GM19035 (cell line): ENCODE data around the gene CELSR1.
A peak's percentile ranks its signal among the peaks of the same experiment; 100 is the strongest.

Experiments
- ATAC-seq: cut with Tn5 transposase; IDR thresholded peaks from one replicate; pipeline ENCODE4 v1.9.1; 2021; ENCODE audit not compliant: unreplicated experiment

CELSR1 gene

DNA sequence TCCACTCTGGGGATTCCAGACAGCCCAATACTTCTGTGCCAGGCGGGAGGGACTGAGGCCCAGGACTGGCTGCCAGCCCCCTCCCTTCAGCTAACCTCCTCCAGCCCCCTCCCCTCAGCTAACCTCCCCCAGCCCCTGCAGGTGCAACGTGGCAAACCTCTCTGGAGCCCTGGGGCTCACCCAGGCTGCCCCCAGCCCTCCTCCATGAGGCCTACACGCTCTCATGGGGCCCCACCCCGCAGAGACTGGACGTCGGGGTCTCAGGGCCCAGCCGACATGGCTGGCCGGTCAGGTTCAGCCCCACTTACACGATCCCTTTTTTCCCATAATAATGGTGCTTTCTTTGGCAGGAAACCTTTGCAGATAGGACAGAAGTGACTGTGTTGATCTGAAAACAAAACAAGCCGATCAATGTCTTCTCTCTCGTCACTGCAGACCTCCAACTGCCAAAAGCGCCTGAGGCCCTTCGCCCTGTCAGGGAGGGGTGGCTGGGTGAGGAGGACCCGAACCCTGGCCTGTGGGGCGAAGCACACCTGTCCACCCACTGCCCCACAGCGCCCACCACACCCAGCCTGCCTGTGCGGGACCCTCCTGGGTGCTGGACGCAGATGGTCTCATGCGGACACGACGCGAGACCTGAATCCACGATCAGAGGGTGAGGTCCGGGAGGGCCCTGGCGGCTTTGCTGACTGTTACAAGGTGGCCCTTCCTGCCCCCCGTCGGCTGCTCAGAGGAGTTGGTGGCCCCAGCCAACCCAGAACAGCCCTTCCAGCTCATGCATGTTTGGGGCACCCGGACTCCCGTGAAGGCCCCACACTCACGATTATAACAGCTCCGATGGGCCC lies 168.3 kb downstream of the CELSR1 start:
- ATAC-seq = no peak

DNA sequence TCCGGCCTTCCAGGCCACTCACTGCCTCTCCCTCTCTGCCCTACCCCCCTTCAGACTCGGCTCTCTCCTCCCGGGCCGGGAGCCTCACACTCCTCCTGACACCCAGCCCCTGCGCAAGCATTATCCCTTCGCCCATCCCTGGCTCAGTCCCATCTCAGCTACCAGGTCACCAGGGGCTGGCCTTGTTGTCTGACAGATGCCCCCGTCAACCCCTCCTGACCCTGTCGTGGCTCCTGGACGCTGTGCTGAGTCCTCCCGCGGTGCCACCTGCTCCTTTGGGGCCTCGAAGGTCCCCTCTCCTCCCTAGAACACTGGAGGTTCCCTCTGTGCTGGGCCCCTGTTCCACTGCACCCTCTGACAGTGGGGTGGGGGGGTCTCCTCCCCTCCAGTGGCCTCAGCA lies 169.0 kb downstream of the CELSR1 start:
- no peak for ATAC-seq

DNA sequence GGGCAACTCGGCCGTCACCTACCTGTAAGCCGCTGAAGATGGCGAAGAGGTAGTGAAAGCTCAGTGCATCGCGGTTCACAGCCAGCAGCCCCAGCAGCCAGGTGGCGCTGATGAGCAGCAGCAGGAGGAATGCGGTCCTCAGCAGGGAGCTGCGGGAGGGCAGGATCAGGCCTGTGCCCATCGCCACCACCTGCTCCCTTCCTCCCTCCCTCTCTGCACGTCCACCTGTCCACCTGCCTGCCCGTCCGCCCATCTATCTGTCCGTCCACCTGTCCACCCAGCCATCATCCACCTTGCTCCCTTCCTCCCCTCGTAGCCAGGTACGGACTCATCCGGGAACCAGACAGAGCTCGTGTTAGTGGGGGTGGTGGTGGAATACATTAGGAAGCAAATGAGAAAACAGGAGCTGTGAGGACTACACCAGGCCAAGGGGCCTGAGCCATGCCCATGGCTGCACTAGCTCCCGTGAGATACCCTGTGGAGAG lies 169.7 kb downstream of the CELSR1 start:
- ATAC-seq = peak; percentile 46

DNA sequence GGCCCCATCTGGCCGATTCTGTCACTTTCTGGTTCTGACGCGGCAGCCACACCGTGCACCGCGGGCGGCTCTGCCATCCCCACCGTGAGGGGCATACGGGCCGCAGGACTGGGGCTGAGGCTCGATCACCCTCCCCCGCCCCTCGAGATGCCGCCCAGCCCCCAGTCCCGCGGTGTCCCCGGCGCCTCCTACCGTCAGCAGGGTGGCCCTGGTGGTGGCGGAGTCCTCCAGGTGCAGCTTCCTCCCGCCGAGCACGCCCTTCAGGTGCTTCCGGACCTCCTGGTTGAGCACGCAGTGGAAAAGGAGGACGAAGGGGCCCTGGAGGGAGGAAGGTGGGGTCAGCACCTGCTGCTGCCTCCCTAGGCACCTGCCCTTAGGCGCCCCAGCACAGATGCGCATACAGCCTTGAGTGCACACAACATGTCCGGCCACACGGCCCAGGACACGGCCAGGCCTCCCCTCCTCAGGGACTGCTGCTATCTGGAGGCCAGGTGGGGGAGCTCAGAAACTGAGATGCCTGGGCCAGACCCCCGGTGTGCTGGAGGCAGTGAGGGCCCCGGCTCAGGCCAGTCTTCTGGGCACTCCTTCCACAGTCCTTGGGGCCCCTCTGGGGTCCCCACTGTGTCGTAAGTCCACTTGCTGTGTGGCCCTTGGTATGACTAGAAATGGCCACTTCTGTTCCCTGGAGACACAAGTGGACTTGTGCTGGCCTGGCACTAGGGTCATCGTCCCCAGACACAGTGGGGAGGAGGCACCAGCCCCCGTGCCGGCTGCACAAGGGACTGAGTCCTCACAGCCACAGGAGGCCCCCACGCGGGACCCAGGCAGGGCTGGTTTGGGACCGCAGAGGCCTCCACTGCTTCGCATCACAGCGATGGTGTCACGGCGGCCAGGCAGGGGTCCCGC lies 170.4 kb downstream of the CELSR1 start:
- ATAC-seq = no peak

DNA sequence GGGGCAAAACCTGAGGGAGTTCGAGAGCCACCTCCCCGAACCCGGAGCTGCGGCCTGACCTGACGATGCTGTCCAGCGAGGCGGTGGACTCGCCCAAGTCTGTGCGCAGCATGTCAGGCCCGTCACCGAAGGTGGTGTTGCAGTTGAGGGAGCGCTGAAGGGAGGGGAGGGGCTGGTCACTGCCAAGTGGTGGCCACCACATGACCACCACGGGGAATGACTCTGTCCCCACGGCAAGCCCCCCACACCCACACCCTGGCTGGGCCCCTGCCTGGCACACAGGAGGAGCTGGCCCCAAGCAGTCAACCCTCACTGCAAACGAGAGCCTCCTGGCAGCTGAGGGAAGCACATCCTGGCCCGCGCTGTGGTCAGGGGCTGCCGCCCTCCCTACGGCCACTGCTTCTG lies 171.1 kb downstream of the CELSR1 start:
- ATAC-seq = no peak

DNA sequence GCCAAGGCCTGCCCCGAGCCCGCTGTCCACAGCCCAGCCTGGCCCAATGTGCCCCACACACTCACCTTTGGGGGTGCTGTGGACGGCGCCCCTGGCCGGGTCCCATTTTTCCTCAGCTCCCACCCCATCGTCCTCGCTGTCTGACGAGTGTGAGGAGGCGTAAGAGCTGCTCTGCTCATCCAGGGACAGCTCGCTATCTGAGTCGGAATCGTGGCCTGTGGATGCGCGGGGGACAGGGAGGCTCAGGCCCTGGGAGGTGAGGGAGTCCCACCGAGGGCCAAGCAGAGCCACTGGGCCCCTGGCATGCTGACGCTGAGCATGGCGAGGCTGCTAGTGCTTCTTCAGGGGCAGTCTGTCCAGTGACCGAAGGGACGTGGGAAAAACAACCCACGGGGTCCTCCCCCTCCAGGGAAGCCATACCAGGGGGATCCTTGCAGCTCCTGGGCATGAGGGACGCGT lies 172.2 kb downstream of the CELSR1 start:
- no peak for ATAC-seq

DNA sequence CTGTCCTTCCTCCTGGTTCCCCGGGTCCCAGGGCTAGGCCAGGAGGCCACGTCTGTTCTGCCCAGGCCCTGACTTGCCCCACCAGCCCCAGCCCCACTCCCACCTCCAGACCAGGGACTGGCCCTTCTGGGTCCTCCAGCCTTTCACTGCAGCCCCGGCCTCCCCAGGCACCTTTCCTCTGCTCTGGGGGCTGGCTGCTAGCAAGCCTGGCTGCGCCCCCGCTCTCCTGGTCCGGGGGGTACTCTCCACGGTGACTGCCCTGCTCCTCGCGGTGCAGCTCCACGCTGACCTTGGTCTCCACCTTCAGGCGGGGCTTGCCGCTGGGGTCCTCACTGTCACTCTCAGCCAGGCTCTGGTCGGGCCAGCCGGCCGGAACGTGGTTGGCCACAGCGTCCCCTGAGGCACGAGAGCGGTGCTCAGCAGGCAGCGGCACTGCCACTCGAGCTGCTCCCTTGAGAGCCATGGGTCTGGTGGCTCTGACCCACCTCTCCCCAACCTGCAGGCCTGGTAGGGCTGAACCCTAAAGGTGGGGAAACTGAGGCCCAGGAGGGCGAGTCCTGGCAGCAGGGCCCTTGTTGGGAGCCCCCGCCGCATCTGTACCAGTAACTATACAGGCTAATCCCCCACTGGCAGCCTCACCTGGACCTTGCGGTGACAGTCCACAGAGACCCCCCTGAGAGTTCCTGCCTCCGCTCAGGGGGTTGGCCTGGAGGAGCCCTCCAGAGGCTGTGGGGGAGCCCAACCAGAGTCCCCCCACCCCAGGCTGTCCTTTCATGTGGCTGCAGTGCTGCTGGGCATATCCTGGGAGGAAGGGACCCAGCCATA lies 172.9 kb downstream of the CELSR1 start:
- ATAC-seq = no peak

DNA sequence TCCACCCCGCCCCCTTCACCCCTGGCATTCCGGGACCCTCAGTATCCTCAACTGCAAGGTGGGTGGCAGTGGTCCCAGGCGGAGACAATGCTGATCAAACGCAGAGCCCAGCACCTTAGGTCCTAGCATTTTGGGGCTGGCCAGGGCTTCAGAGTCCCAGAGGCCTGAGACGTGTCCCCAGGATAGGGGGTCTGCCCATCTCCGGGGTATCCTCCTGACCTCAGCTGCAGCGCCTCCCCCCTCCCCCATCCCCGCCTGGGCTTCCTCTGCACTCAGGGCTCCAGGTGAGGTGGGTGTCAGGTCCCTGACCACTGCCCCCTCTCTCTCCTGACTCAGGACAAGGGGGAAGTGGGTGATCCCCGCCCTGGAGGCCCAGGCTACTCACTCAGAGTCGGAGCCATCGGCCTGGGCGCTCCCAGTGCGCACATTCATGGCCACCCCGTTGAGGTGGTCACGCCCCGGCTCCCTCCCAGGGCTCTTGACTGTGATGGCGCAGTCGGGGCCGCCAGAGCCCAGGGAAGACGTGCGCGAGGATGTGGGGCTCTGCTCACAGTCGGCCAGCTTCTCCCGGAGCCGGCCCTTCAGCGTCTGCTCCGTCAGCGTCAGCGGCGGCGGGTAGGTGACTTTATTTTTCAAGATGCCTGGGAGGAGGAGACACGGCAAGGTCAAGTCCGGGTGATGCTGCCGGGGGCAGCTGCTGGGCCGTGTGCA lies 173.7 kb downstream of the CELSR1 start:
- ATAC-seq = no peak

DNA sequence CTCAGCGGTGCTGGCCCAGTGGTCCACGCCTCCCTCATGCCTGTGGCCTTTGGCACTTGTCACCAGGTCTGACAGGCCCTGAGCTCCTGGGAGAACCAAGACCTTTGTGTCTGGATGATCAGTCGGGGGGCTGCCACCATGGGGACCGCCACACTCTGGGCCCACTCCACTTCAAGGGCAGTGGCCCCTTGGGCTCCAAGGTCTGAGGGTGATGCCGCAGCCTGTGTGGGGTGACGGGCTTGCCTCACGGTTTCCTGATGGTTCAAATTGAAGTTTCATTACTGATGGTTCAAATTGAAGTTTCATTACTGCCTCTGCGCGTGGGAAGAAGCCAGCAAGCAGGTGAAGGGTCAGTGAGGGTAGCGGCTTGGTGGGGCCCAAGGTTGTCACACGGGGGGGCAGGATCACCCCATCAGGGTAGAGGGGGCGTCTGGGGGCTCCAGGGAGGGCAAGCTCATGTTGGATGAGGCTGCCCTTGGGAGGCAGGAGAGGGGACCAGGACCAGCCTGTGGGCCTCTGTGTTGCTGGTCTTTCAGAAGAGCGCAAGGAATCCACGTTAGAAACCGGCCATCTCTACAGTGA lies 174.4 kb downstream of the CELSR1 start:
- no peak for ATAC-seq

DNA sequence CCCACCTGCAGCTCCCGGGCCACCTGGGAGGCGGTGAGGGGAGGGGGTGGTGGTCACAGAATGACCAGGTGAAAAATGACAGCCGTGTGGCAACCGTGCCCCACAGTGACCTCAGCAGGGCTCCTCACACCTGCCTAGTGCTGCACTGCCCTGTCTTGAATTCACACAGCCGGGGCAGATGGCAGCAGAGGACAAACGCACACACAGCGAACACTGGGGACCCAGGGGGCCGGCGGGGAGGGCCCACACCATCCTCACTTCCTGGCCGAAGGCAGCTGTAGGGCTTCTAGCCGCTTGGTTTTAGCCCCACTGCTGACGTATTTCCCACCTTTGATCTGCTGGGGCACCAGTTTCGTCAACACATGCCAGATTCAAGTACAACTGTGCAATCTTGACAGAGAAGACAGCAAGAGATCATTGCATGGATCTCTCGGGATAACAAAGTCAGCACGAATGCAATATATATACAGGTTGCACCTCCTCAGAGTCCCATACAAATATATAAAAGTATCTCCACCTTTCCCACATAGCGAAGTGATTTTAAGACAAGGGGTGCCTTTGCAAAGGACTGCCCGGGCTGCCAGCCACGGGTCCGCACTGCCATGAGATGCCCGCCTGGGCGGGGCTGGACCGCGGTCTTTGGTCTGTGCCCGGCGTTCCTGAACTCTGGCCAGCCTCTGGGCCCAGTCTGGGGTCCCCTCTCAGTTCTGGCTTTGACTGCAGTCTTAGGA lies 175.1 kb downstream of the CELSR1 start:
- ATAC-seq = no peak

DNA sequence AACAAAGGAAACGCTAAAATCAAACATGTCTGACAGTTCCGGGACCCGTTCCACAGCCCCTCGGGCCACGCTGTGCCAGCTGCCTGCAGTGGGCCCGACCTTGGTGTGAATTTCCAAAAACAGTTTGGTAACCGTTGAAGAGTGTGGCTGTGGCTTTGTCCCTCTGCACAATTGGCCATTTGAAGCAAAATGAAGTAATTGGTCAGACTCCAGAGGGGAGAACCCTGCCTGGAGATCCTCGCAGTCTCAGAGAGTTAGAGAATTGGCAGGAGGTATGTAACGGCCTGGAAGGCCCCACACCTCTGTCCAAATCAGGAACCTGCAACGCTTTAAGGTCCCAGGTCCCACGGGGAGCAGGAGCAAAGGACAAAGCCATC lies 175.6 kb downstream of the CELSR1 start:
- ATAC-seq = no peak

DNA sequence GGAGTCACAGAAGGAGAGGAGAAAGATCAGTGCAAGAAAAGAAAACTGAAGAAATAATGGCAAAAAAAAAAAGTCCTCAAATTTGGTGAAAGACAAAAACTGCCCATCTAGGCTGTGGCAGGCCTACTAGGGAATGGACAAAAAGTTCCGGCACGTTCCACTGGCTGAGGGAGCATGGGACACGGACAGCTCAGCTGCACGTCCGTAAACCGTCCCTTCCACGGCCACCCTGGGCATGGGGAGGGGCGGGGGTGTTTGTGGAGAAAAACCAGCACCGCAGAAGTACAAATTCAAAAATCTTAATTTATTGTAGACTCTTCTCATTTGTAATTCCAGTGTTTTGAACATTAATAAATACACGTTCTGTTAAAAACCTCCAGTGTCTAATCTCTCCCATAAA lies 176.5 kb downstream of the CELSR1 start:
- no peak for ATAC-seq

DNA sequence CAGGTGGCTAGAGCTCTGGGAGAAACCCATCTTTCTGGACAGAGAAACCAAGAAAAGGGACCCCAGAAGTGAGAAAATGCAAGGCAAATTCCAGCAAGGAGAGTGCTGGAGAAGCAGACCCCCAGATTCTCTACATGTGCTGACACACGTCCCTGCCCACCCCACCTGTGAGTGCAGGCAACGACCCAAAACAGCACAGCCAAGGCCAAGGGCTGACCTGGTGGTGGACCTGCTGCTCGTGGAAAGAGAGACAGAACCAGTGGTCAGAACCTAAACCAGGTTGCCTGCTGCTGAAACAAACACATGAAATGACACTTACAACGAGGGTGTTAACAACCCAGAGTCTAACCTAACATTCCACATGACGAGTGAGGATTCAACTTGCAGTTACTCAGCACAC lies 177.3 kb downstream of the CELSR1 start:
- ATAC-seq = no peak

DNA sequence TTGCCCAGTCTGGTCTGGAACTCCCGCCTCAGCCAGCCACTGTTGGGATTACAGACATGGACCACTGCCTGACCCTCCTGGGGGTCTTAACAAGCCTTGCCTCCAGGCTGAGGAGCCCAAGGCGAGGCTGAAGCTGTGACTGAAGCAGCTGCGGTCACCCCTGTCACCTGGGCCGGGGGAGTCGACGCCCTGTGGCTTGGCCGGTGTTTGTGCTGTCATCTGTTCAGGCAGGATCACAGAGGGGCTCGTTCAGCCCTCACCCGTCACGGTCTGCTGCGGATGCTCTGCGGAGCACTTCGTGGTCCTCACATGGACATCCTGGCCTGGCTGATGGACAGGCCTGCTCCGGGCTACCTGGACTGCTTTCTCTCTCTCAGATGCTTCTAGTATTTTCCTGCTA lies 178.1 kb downstream of the CELSR1 start:
- no peak for ATAC-seq

DNA sequence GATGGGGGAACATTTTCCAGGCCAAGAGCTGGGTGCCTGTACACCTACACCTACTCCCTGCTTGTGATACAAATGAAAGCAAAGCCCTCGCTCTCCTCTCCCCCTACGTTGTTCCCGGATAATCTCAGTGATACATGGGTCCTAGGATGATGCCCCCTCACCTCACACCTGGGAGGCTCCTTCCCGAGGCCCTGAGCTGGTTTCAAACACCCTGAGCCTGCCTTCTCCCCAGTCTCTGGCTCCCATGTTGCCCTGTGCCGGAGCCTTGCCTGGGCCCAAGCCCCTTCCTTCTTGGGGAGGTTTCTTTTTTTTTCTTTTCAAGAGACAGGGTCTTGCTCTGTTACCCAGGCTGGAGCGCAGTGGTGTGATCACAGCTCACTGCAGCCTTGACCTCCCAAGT lies 178.7 kb downstream of the CELSR1 start:
- ATAC-seq = no peak

DNA sequence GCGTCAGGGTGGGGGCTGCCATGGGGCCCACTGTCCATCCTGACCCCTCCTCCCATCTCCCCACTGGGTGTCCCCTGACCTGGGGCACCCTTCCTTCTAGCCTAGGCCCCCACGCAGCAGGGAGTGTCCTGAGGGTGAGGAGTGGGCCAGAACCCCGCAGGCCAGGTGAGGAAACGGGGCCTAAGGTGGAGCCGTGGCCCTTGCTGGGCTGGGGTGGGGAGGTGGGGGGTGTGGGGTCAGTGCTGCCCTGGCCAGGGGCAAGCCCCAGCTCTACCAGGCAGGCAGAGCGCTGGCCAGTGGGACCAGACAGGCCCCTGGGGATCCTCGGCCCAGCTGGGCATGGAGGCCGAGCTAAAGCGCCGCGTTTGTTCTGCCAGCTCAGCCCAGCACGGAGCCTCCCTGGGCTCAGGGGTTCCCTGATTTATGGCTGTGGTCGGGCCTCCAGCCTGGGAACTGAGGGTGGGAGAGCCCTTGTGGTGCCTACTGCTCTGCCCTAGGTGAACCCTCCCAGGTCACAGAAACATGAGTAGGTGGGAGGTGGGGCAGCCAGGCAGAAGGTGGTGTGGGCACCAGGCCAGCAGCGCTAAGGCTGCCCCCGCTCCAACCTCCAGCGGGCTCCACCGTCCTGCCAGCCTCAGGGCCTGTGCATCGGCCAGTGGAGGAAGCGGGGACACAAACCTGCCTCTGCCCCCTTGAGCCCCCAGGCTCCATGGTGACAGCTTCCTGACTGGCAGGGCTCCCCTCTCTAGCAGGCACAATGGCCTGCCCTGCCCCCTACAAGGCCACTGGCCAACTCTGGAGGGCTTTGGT lies 179.5 kb downstream of the CELSR1 start:
- no peak for ATAC-seq

DNA sequence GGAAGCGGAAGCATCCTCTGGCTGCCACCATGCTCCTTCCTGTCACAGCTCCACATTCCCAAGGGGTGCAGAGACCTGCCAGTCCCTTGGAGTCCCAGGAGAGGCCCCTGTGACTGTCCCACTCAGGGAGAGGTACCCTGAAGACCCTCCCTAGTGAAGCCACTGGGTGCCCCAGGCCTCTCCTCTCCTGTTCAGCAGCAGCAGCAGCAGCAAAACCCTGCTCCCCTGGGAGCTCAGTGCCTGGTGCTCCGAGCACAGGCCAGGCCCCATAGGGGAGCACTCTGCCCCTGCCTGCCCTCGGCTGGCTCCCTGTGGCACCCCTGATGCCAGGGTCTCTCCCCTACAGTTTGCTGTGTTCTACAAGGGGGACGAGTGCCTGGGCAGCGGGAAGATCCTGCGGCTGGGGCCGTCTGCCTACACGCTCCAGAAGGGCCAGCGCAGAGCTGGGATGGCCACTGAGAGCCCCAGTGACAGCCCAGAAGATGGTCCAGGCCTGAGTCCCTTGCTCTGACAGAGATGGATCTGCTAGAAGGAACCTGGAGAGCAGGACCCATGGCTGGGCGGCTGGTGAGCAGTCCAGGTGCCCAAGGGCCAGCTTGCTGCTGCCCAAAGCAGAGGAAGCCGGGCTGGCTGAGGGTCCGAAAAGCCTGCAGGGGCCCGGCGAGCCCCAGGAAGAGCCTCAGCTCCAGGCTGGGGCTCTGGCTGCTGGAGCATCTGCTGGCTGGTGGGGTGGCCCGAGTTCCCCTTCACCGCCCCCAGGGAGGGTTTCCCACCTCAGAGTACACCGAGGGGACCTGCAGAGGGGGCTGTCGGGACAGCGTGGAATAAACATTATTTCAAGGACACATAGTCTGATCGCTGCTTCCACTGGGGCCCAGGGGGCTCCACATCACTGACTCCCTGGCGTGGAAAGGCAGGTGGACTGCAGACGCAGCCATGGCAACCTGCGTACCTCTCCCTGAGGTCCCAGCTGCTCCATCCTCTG lies 180.6 kb downstream of the CELSR1 start:
- ATAC-seq = no peak
